HL-60 (cell line): ENCODE results near the gene LYSMD2.
"Not testable (repeated sequence)": the region's sequence is repeated elsewhere in the genome, so short reads cannot be mapped to it uniquely, and the experiment has no call there.

Experiments used
- DNase-seq, 2 experiments: peaks; one replicate each; pipeline ENCODE4 v3.0.0-alpha.2; 2010 to 2020; ENCODE audit warnings: low read depth in 1 of 2, low spot score in 1 of 2
- H3K27ac ChIP-seq: fragments of 250-450 bp; sonication (Bioruptor Pico); replicated peaks from 2 replicates; pipeline ENCODE4 v1.5.1; 2020; ENCODE audit warnings: mild to moderate bottlenecking, moderate library complexity
- H3K27me3 ChIP-seq: fragments of 250-450 bp; sonication (Bioruptor Pico); 2 replicates; pipeline ENCODE4 v1.5.1; 2021; ENCODE audit warnings: mild to moderate bottlenecking, moderate library complexity; ENCODE audit not compliant: insufficient read depth, poor library complexity, severe bottlenecking
- H3K4me3 ChIP-seq: replicated peaks from 2 replicates; pipeline ENCODE4 v1.5.1; 2011; ENCODE audit warnings: mild to moderate bottlenecking, control low read depth, low read length; ENCODE audit not compliant: insufficient read depth
- CTCF ChIP-seq: IDR thresholded peaks from one replicate; pipeline ENCODE4 v1.5.1; 2011; ENCODE audit warnings: low read length, control low read depth, inconsistent platforms; ENCODE audit not compliant: insufficient read depth
- GABPA ChIP-seq: IDR thresholded peaks from 2 replicates; pipeline ENCODE4 v1.6.1; 2012; ENCODE audit warnings: low read depth
- POLR2AphosphoS5 ChIP-seq: IDR thresholded peaks from 2 replicates; pipeline ENCODE4 v1.6.1; 2012; ENCODE audit warnings: low read depth
- REST ChIP-seq: IDR thresholded peaks from 2 replicates; pipeline ENCODE4 v1.6.1; 2012; ENCODE audit warnings: low read depth; ENCODE audit not compliant: insufficient replicate concordance
- SPI1 ChIP-seq: IDR thresholded peaks from 2 replicates; pipeline ENCODE4 v1.6.1; 2012; ENCODE audit warnings: low read depth, mild to moderate bottlenecking, borderline replicate concordance
- long read RNA-seq: library from polyadenylated mRNA; unstranded; transcript quantifications from one replicate; pipeline ENCODE4 v2.0.0, GENCODE V29; 2020

LYSMD2 gene
- long read RNA-seq, transcript LYSMD2-201 (3 exons, 1,759 nt) = major isoform, 99 of 121 reads
- long read RNA-seq, partial matches to known transcripts = 0 of 121 reads
- long read RNA-seq, other reads (novel, unspliced or antisense) = 22 of 121 reads

GRCh38 chr15:51737522-51738305 lies at the start of gene LYSMD2:
TSS of gene LYSMD2 (minus strand) at chr15:51737655. CDS start at chr15:51737622, 33 bp downstream.
- peak in 1 of 2 experiments; percentile 68 for DNase-seq
- Histone ChIP-seq H3K27ac (peak within 1 kb of the TSS; percentile 72), H3K27me3 (no peaks in the 10 kb centered on the region), H3K4me3 (peak within 1 kb of the TSS; percentile 73)
- TF ChIP-seq REST = no peak
- TF ChIP-seq POLR2AphosphoS5 = no peak; the same call in 1 of the 2 replicates
- TF ChIP-seq CTCF = no peak
- TF ChIP-seq SPI1 = peak; percentile 31; the same call in 1 of the 2 replicates

GRCh38 chr15:51787130-51787529 lies 49.7 kb upstream of the LYSMD2 start:
- not testable (repeated sequence) for H3K27ac ChIP-seq, DNase-seq, H3K4me3 ChIP-seq, H3K27me3 ChIP-seq

GRCh38 chr15:51783967-51784366 lies 46.5 kb upstream of the LYSMD2 start:
- DNase-seq = no peak
- no peak overlapping the region for H3K27ac ChIP-seq
- no peak overlapping the region for H3K4me3 ChIP-seq
- TF ChIP-seq REST = no peak
- no peak for TF ChIP-seq SPI1
- TF ChIP-seq CTCF = no peak
- no peak for TF ChIP-seq GABPA
- no peaks in the 10 kb centered on the region for H3K27me3 ChIP-seq

GRCh38 chr15:51782357-51782896 lies 45.0 kb upstream of the LYSMD2 start:
- no peak for DNase-seq
- Histone ChIP-seq H3K27ac (no peak overlapping the region), H3K27me3 (no peaks in the 10 kb centered on the region), H3K4me3 (no peak overlapping the region)
- TF ChIP-seq CTCF (peak; percentile 2), GABPA (no peak)
